Measurements from ENCODE around the gene NXPH3.

Gene NXPH3

GRCh38 chr17:49530118-49530517, 45.6 kb upstream of the NXPH3 start:
- Histone ChIP-seq H3K9ac (ENCODE audit: low read length) (no peak overlapping the region), H3K4me3 (ENCODE audit: low read depth, low read length, poor library complexity, severe bottlenecking) (no peak overlapping the region), H3K9me2 (ENCODE audit: low read depth, low read length) (no peaks in the 10 kb centered on the region), H3K27me3 (ENCODE audit: insufficient read depth, low read length) (peaks cover 2% of the 10 kb centered on the region; the same call in 1 of the 2 replicates), H3K9me3 (ENCODE audit: low read length) (no peaks in the 10 kb centered on the region), H3K36me3 (ENCODE audit: insufficient read depth, low read length) (no peaks in the 10 kb centered on the region), H3K79me2 (ENCODE audit: insufficient read depth, low read length) (no peaks in the 10 kb centered on the region), H3K4me2 (ENCODE audit: low read length) (no peak overlapping the region), H4K20me1 (ENCODE audit: insufficient read depth, low read length) (no peaks in the 10 kb centered on the region), H3K4me1 (ENCODE audit: insufficient read depth, low read length, severe bottlenecking) (no peaks in the 10 kb centered on the region), H3F3A (ENCODE audit: insufficient read depth, low read length) (no peaks in the 10 kb centered on the region), H2AFZ (ENCODE audit: low read length) (no peak overlapping the region), H3K27ac (ENCODE audit: low read depth, low read length, poor library complexity, severe bottlenecking) (no peak overlapping the region)
- no peak for TF ChIP-seq EZH2 (IDR thresholded peaks at IDR 0.05; ENCODE audit: borderline replicate concordance, low read length)
- TF ChIP-seq CTCF (IDR thresholded peaks at IDR 0.05; ENCODE audit: low read length), result no peak

- H3K27ac ChIP-seq (ENCODE audit: low read depth, low read length, poor library complexity, severe bottlenecking), result no peak overlapping the region
- no peaks in the 10 kb centered on the region for H3K9me3 ChIP-seq (ENCODE audit: low read length)
- H3F3A ChIP-seq (ENCODE audit: insufficient read depth, low read length), result no peaks in the 10 kb centered on the region
- H2AFZ ChIP-seq (ENCODE audit: low read length), result no peak overlapping the region
- H3K36me3 ChIP-seq (ENCODE audit: insufficient read depth, low read length), result no peaks in the 10 kb centered on the region; the same call in 1 of the 2 replicates
- no peak overlapping the region for H3K4me3 ChIP-seq (ENCODE audit: low read depth, low read length, poor library complexity, severe bottlenecking)
- no peaks in the 10 kb centered on the region for H3K79me2 ChIP-seq (ENCODE audit: insufficient read depth, low read length)
- H3K27me3 ChIP-seq (ENCODE audit: insufficient read depth, low read length), result peaks cover 9% of the 10 kb centered on the region; the same call in 1 of the 2 replicates
- H3K9ac ChIP-seq (ENCODE audit: low read length), result no peak overlapping the region
- TF ChIP-seq CTCF (IDR thresholded peaks at IDR 0.05; ENCODE audit: low read length), result no peak
- TF ChIP-seq EZH2 (IDR thresholded peaks at IDR 0.05; ENCODE audit: borderline replicate concordance, low read length), result no peak
- no peaks in the 10 kb centered on the region for H4K20me1 ChIP-seq (ENCODE audit: insufficient read depth, low read length)
- H3K9me2 ChIP-seq (ENCODE audit: low read depth, low read length), result no peaks in the 10 kb centered on the region
- no peak overlapping the region for H3K4me2 ChIP-seq (ENCODE audit: low read length)
- H3K4me1 ChIP-seq (ENCODE audit: insufficient read depth, low read length, severe bottlenecking), result no peaks in the 10 kb centered on the region
Measured at GRCh38 chr17:49543860-49544259, 31.8 kb upstream of the NXPH3 start.

DNA sequence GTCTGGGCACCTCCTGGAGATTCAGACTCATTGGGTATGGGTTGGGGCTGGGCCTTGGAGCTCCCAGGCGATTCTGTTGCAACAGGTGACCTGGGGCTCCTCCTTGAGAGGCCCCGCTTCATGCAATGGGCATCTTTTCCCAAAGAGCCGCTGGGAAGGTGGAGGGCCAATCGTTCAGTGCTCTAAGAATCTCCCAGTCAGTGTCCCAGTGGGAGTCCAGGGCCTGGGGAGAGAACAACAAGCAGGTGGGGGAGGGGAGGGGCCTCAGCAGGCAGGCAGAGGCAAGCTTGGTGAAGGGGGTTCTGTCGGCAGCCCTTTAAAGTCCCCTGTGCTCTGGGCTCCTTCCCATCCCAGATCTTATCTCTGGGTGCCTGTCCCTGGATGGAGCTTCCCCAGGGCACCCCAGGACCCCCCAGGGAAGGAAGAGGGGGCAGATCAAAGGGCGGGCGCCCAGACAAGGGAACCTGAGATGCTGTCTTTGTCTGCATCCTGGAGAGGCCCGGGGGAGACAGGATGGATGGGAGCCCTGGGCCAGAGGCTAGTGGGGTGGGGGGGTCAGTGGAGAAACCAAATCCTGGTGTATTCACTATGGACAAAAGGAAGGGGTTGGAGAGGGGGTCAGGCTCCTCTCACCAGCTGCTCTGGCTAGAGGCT, 30.5 kb upstream of the NXPH3 start:
- no peak overlapping the region for H3K9ac ChIP-seq (ENCODE audit: low read length)
- peaks cover 9% of the 10 kb centered on the region; the same call in 1 of the 2 replicates for H3K27me3 ChIP-seq (ENCODE audit: insufficient read depth, low read length)
- TF ChIP-seq CTCF (IDR thresholded peaks at IDR 0.05; ENCODE audit: low read length), result no peak
- TF ChIP-seq EZH2 (IDR thresholded peaks at IDR 0.05; ENCODE audit: borderline replicate concordance, low read length), result no peak
- H3K9me2 ChIP-seq (ENCODE audit: low read depth, low read length), result no peaks in the 10 kb centered on the region
- H3K4me3 ChIP-seq (ENCODE audit: low read depth, low read length, poor library complexity, severe bottlenecking), result no peak overlapping the region
- H3K79me2 ChIP-seq (ENCODE audit: insufficient read depth, low read length), result no peaks in the 10 kb centered on the region
- no peaks in the 10 kb centered on the region for H3K9me3 ChIP-seq (ENCODE audit: low read length)
- H3K36me3 ChIP-seq (ENCODE audit: insufficient read depth, low read length), result no peaks in the 10 kb centered on the region; the same call in 1 of the 2 replicates
- H2AFZ ChIP-seq (ENCODE audit: low read length), result no peak overlapping the region
- no peak overlapping the region for H3K4me2 ChIP-seq (ENCODE audit: low read length)
- no peaks in the 10 kb centered on the region for H3F3A ChIP-seq (ENCODE audit: insufficient read depth, low read length)
- no peaks in the 10 kb centered on the region for H3K4me1 ChIP-seq (ENCODE audit: insufficient read depth, low read length, severe bottlenecking)
- no peak overlapping the region for H3K27ac ChIP-seq (ENCODE audit: low read depth, low read length, poor library complexity, severe bottlenecking)
- no peaks in the 10 kb centered on the region for H4K20me1 ChIP-seq (ENCODE audit: insufficient read depth, low read length)

Measured in OCI-LY1 (cell line).